GM12874 (cell line): ENCODE data around the gene MAP1LC3B2.

ENCODE experiments used
- CTCF ChIP-seq: IDR thresholded peaks from 2 replicates; pipeline ENCODE4 v1.5.1; 2011; ENCODE audit warnings: low read depth, mild to moderate bottlenecking, control low read depth, low read length, moderate library complexity; ENCODE audit not compliant: insufficient read depth

MAP1LC3B2 gene

GRCh38 chr12:116599285-116600136, 40.3 kb downstream of the MAP1LC3B2 start:
- TF ChIP-seq CTCF, result peak; percentile 54

GRCh38 chr12:116600959-116601918, 42.1 kb downstream of the MAP1LC3B2 start:
- no peak for TF ChIP-seq CTCF

- no peak for TF ChIP-seq CTCF
Measured at GRCh38 chr12:116601933-116602810, 43.0 kb downstream of the MAP1LC3B2 start.

GRCh38 chr12:116603546-116604177, 44.5 kb downstream of the MAP1LC3B2 start:
- TF ChIP-seq CTCF, result no peak

- no peak for TF ChIP-seq CTCF
Measured at GRCh38 chr12:116604178-116604895, 45.2 kb downstream of the MAP1LC3B2 start.

- TF ChIP-seq CTCF, result no peak
Measured at GRCh38 chr12:116604951-116605641, 45.9 kb downstream of the MAP1LC3B2 start.
